Measurements from ENCODE around the gene RGL3. TPM values are rescaled to one million over a fixed set of nuclear protein-coding genes. Genes with fewer than 3 reads are reported as not detected.
A peak's percentile ranks its signal among the peaks of the same experiment; 100 is the strongest.

The RGL3 gene
- total RNA-seq, 1 experiment from 2014 or later = not detected

- no peak overlapping the region for H3K4me3 Mint-ChIP-seq (ENCODE audit: unreplicated experiment)
- intact Hi-C loops (cut with micrococcal nuclease) = loop anchor here (10.0 kb wide), 1 partner anchor 313 kb away; no protein-coding TSS in a partner anchor
- no peaks in the 10 kb centered on the region for H3K9me3 Mint-ChIP-seq (ENCODE audit: unreplicated experiment)
- H3K27me3 Mint-ChIP-seq (ENCODE audit: insufficient read depth, unreplicated experiment) = no peaks in the 10 kb centered on the region
- H3K27ac Mint-ChIP-seq (ENCODE audit: low read depth, unreplicated experiment) = no peak overlapping the region
- ChIA-PET POLR2A (interaction anchor here (0.7 kb wide), 1 partner anchor 304 kb away, joined by 3 read pairs; no protein-coding TSS in a partner anchor), CTCF (interaction anchor here (0.6 kb wide), 1 partner anchor 11 kb away, joined by 5 read pairs; no protein-coding TSS in a partner anchor)
- TF ChIP-seq CTCF (IDR thresholded peaks at IDR 0.05; ENCODE audit: unreplicated experiment) = no peak
- peaks cover 21% of the 10 kb centered on the region for H3K36me3 Mint-ChIP-seq (ENCODE audit: insufficient read depth, unreplicated experiment)
- H3K4me1 Mint-ChIP-seq (ENCODE audit: insufficient read depth, unreplicated experiment) = no peaks in the 10 kb centered on the region
- no peak for DNase-seq (ENCODE audit: unreplicated experiment)
- BruUV-seq (replicated peaks) = no TSS peak
Measured at GRCh38 chr19:11447347-11448262, 28.5 kb upstream of the RGL3 start.

- intact Hi-C loops (cut with micrococcal nuclease) = loop anchor here (1.0 to 10.0 kb wide), 2 partner anchors 153 to 312 kb away; no protein-coding TSS in a partner anchor
- peak; percentile 80 for TF ChIP-seq CTCF (IDR thresholded peaks at IDR 0.05; ENCODE audit: unreplicated experiment)
- CTCF ChIA-PET = interaction anchor here (0.9 to 1.2 kb wide), 4 partner anchors 123 to 321 kb away, joined by 3 to 4 read pairs (median 4); partner anchors contain the start of gene TSPAN16
- no peaks in the 10 kb centered on the region for H3K4me1 Mint-ChIP-seq (ENCODE audit: insufficient read depth, unreplicated experiment)
- POLR2A ChIA-PET = no interaction called here
- no peaks in the 10 kb centered on the region for H3K9me3 Mint-ChIP-seq (ENCODE audit: unreplicated experiment)
- H3K36me3 Mint-ChIP-seq (ENCODE audit: insufficient read depth, unreplicated experiment) = peaks cover 29% of the 10 kb centered on the region
- no peaks in the 10 kb centered on the region for H3K27me3 Mint-ChIP-seq (ENCODE audit: insufficient read depth, unreplicated experiment)
- no TSS peak for BruUV-seq (replicated peaks)
- peak overlapping the region; percentile 8 for H3K27ac Mint-ChIP-seq (ENCODE audit: low read depth, unreplicated experiment)
- DNase-seq (ENCODE audit: unreplicated experiment) = peak; percentile 47
- H3K4me3 Mint-ChIP-seq (ENCODE audit: unreplicated experiment) = no peak overlapping the region
Measured at GRCh38 chr19:11446652-11447301, 27.7 kb upstream of the RGL3 start.

GRCh38 chr19:11446271-11446651 lies 27.1 kb upstream of the RGL3 start:
- no TSS peak for BruUV-seq (replicated peaks)
- intact Hi-C loops (cut with micrococcal nuclease) = loop anchor here (1.0 to 10.0 kb wide), 2 partner anchors 153 to 311 kb away; no protein-coding TSS in a partner anchor
- DNase-seq (ENCODE audit: unreplicated experiment) = no peak
- Mint-ChIP-seq H3K27me3 (ENCODE audit: insufficient read depth, unreplicated experiment) (no peaks in the 10 kb centered on the region), H3K4me3 (ENCODE audit: unreplicated experiment) (no peak overlapping the region), H3K27ac (ENCODE audit: low read depth, unreplicated experiment) (peak overlapping the region; percentile 8), H3K36me3 (ENCODE audit: insufficient read depth, unreplicated experiment) (peaks cover 34% of the 10 kb centered on the region), H3K9me3 (ENCODE audit: unreplicated experiment) (no peaks in the 10 kb centered on the region), H3K4me1 (ENCODE audit: insufficient read depth, unreplicated experiment) (peaks cover under 1% of the 10 kb centered on the region)
- ChIA-PET POLR2A (no interaction called here), CTCF (interaction anchor here (0.6 to 1.2 kb wide), 6 partner anchors 123 to 320 kb away, joined by 3 to 4 read pairs (median 4); partner anchors contain the start of gene TSPAN16)
- TF ChIP-seq CTCF (IDR thresholded peaks at IDR 0.05; ENCODE audit: unreplicated experiment) = no peak

GRCh38 chr19:11445141-11445540 lies 26.0 kb upstream of the RGL3 start:
- ChIA-PET POLR2A (no interaction called here), CTCF (interaction anchor here (0.6 to 2.3 kb wide), 4 partner anchors 64 to 745 kb away, joined by 3 to 6 read pairs (median 4); no protein-coding TSS in a partner anchor)
- H3K27me3 Mint-ChIP-seq (ENCODE audit: insufficient read depth, unreplicated experiment) = no peaks in the 10 kb centered on the region
- H3K27ac Mint-ChIP-seq (ENCODE audit: low read depth, unreplicated experiment) = peak overlapping the region; percentile 87
- TF ChIP-seq CTCF (IDR thresholded peaks at IDR 0.05; ENCODE audit: unreplicated experiment) = no peak
- peaks cover 46% of the 10 kb centered on the region for H3K36me3 Mint-ChIP-seq (ENCODE audit: insufficient read depth, unreplicated experiment)
- H3K4me3 Mint-ChIP-seq (ENCODE audit: unreplicated experiment) = no peak overlapping the region
- no peak for DNase-seq (ENCODE audit: unreplicated experiment)
- no peaks in the 10 kb centered on the region for H3K9me3 Mint-ChIP-seq (ENCODE audit: unreplicated experiment)
- intact Hi-C loops (cut with micrococcal nuclease) = loop anchor here (10.0 kb wide), 1 partner anchor 310 kb away; no protein-coding TSS in a partner anchor
- peaks cover 5% of the 10 kb centered on the region for H3K4me1 Mint-ChIP-seq (ENCODE audit: insufficient read depth, unreplicated experiment)
- no TSS peak for BruUV-seq (replicated peaks)

Measured in MCF 10A (cell line).